Transverse colon (tissue), 4 donors: ENCODE measurements around the gene AOC1.

Experiments
- CTCF ChIP-seq, 5 experiments: fragments of 200-600 bp in 3 of 5; fragments of 450-650 bp in 2 of 5; sonication (generic) in 3 of 5; IDR thresholded peaks; 1 replicate in 2 of 5; 2 replicates in 3 of 5; pipeline ENCODE4 v1.5.1; 2016 to 2017; ENCODE audit warnings: antibody characterized with exemption in 5 of 5, inconsistent platforms in 3 of 5, mild to moderate bottlenecking in 2 of 5, moderate library complexity in 1 of 5
- POLR2A ChIP-seq: fragments of 450-650 bp; IDR thresholded peaks from one replicate; pipeline ENCODE4 v1.6.1; 2016; ENCODE audit warnings: antibody characterized with exemption, mild to moderate bottlenecking, moderate library complexity
- POLR2AphosphoS5 ChIP-seq, 3 donors: sonication (generic); formaldehyde crosslinking; IDR thresholded peaks; one replicate each; pipeline ENCODE4 v1.6.1; 2016; ENCODE audit warnings: antibody characterized with exemption in 3 of 3

- TF ChIP-seq CTCF (IDR thresholded peaks at IDR 0.05), result no peak
- no peak for TF ChIP-seq POLR2AphosphoS5 (IDR thresholded peaks at IDR 0.05)
- TF ChIP-seq POLR2A, result no peak
Observed at GRCh38 chr7:150820578-150821198, 31.6 kb upstream of the AOC1 start.
